Measurements from ENCODE around the gene CDK5R2.

GRCh38 chr2:219000569-219000960 is 41.1 kb downstream of the CDK5R2 start:
- TF ChIP-seq CTCF (IDR thresholded peaks at IDR 0.05; ENCODE audit: borderline replicate concordance, extremely low read depth, low read length, poor library complexity, severe bottlenecking), result no peak
- no peak for TF ChIP-seq EZH2 (IDR thresholded peaks at IDR 0.05; ENCODE audit: borderline replicate concordance, low read depth, low read length, severe bottlenecking)
